ENCODE measurements around the gene IRAK1BP1.
"Not testable (repeated sequence)": the region's sequence is repeated elsewhere in the genome, so short reads cannot be mapped to it uniquely, and the experiment has no call there.

The IRAK1BP1 gene

GRCh38 chr6:78854546-78854945, 12.8 kb upstream of the IRAK1BP1 start:
- intact Hi-C loops (cut with micrococcal nuclease), result no loop called here

GRCh38 chr6:78858339-78858938, 8.9 kb upstream of the IRAK1BP1 start:
- H3K27ac Mint-ChIP-seq; H3K4me3 Mint-ChIP-seq; H3K4me1 Mint-ChIP-seq (ENCODE audit: low read depth); H3K36me3 Mint-ChIP-seq (ENCODE audit: low read depth); intact Hi-C loops (cut with micrococcal nuclease); H3K27me3 Mint-ChIP-seq: not testable (repeated sequence)
- H3K9me3 Mint-ChIP-seq, result peaks cover 11% of the 10 kb centered on the region

More at GRCh38 chr6:78854546-78854945, 12.8 kb upstream of the IRAK1BP1 start:
- Mint-ChIP-seq H3K27me3 (no peaks in the 10 kb centered on the region), H3K9me3 (peaks cover 11% of the 10 kb centered on the region), H3K4me1 (ENCODE audit: low read depth) (no peaks in the 10 kb centered on the region), H3K4me3 (no peak overlapping the region), H3K36me3 (ENCODE audit: low read depth) (no peaks in the 10 kb centered on the region), H3K27ac (no peak overlapping the region)

GRCh38 chr6:78861509-78861908, 5.8 kb upstream of the IRAK1BP1 start:
- no peak overlapping the region for H3K4me3 Mint-ChIP-seq
- H3K36me3 Mint-ChIP-seq (ENCODE audit: low read depth), result no peaks in the 10 kb centered on the region
- peaks cover 5% of the 10 kb centered on the region for H3K4me1 Mint-ChIP-seq (ENCODE audit: low read depth)
- no peak overlapping the region for H3K27ac Mint-ChIP-seq
- no peaks in the 10 kb centered on the region for H3K27me3 Mint-ChIP-seq
- peaks cover 11% of the 10 kb centered on the region for H3K9me3 Mint-ChIP-seq
- intact Hi-C loops (cut with micrococcal nuclease), result no loop called here

GRCh38 chr6:78863576-78863975, 3.8 kb upstream of the IRAK1BP1 start:
- Mint-ChIP-seq H3K4me3 (no peak overlapping the region), H3K9me3 (peaks cover 4% of the 10 kb centered on the region), H3K36me3 (ENCODE audit: low read depth) (peaks cover 9% of the 10 kb centered on the region), H3K4me1 (ENCODE audit: low read depth) (peaks cover 17% of the 10 kb centered on the region), H3K27ac (no peak overlapping the region), H3K27me3 (no peaks in the 10 kb centered on the region)
- intact Hi-C loops (cut with micrococcal nuclease), result no loop called here

GRCh38 chr6:78864957-78865356, 2.4 kb upstream of the IRAK1BP1 start:
- H3K36me3 Mint-ChIP-seq (ENCODE audit: low read depth), result peaks cover 9% of the 10 kb centered on the region
- H3K9me3 Mint-ChIP-seq, result no peaks in the 10 kb centered on the region
- intact Hi-C loops (cut with micrococcal nuclease), result no loop called here
- H3K27ac Mint-ChIP-seq, result no peak overlapping the region
- peaks cover 17% of the 10 kb centered on the region for H3K4me1 Mint-ChIP-seq (ENCODE audit: low read depth)
- no peak overlapping the region for H3K4me3 Mint-ChIP-seq
- no peaks in the 10 kb centered on the region for H3K27me3 Mint-ChIP-seq

- Mint-ChIP-seq H3K4me1 (ENCODE audit: low read depth) (peaks cover 11% of the 10 kb centered on the region), H3K27me3 (no peaks in the 10 kb centered on the region)
Measured at GRCh38 chr6:78867020-78867369, 356 bp upstream of the IRAK1BP1 start.

GRCh38 chr6:78868116-78868515, 765 bp downstream of the IRAK1BP1 start:
- intact Hi-C loops (cut with micrococcal nuclease), result no loop called here
- peak overlapping the region; percentile 89 for H3K4me3 Mint-ChIP-seq
- H3K27ac Mint-ChIP-seq, result peak overlapping the region; percentile 80
- no peaks in the 10 kb centered on the region for H3K27me3 Mint-ChIP-seq
- H3K36me3 Mint-ChIP-seq (ENCODE audit: low read depth), result peaks cover 9% of the 10 kb centered on the region
- no peaks in the 10 kb centered on the region for H3K9me3 Mint-ChIP-seq
- H3K4me1 Mint-ChIP-seq (ENCODE audit: low read depth), result peaks cover 11% of the 10 kb centered on the region

More at GRCh38 chr6:78867020-78867369, 356 bp upstream of the IRAK1BP1 start:
- peaks cover 9% of the 10 kb centered on the region for H3K36me3 Mint-ChIP-seq (ENCODE audit: low read depth)
- H3K27ac Mint-ChIP-seq, result peak overlapping the region; percentile 80
- H3K9me3 Mint-ChIP-seq, result no peaks in the 10 kb centered on the region
- peak overlapping the region; percentile 89 for H3K4me3 Mint-ChIP-seq
- intact Hi-C loops (cut with micrococcal nuclease), result no loop called here

GRCh38 chr6:78875505-78875904, 8.2 kb downstream of the IRAK1BP1 start:
- no peaks in the 10 kb centered on the region for H3K27me3 Mint-ChIP-seq
- peaks cover 17% of the 10 kb centered on the region for H3K9me3 Mint-ChIP-seq
- H3K36me3 Mint-ChIP-seq (ENCODE audit: low read depth), result no peaks in the 10 kb centered on the region
- H3K4me1 Mint-ChIP-seq (ENCODE audit: low read depth), result no peaks in the 10 kb centered on the region
- intact Hi-C loops (cut with micrococcal nuclease), result no loop called here
- no peak overlapping the region for H3K27ac Mint-ChIP-seq
- H3K4me3 Mint-ChIP-seq, result no peak overlapping the region

GRCh38 chr6:78883651-78884050, 16.3 kb downstream of the IRAK1BP1 start:
- peaks cover 4% of the 10 kb centered on the region for H3K9me3 Mint-ChIP-seq
- H3K4me3 Mint-ChIP-seq, result no peak overlapping the region
- H3K27me3 Mint-ChIP-seq, result no peaks in the 10 kb centered on the region
- H3K4me1 Mint-ChIP-seq (ENCODE audit: low read depth), result no peaks in the 10 kb centered on the region
- intact Hi-C loops (cut with micrococcal nuclease), result no loop called here
- no peaks in the 10 kb centered on the region for H3K36me3 Mint-ChIP-seq (ENCODE audit: low read depth)
- H3K27ac Mint-ChIP-seq, result no peak overlapping the region

GRCh38 chr6:78889901-78890300, 22.6 kb downstream of the IRAK1BP1 start:
- H3K9me3 Mint-ChIP-seq; H3K27me3 Mint-ChIP-seq; H3K4me3 Mint-ChIP-seq; intact Hi-C loops (cut with micrococcal nuclease); H3K4me1 Mint-ChIP-seq (ENCODE audit: low read depth); H3K27ac Mint-ChIP-seq; H3K36me3 Mint-ChIP-seq (ENCODE audit: low read depth): not testable (repeated sequence)

GRCh38 chr6:78896227-78896626, 28.9 kb downstream of the IRAK1BP1 start:
- Mint-ChIP-seq H3K9me3 (no peaks in the 10 kb centered on the region), H3K4me1 (ENCODE audit: low read depth) (no peaks in the 10 kb centered on the region), H3K36me3 (ENCODE audit: low read depth) (no peaks in the 10 kb centered on the region), H3K27ac (no peak overlapping the region), H3K4me3 (no peak overlapping the region), H3K27me3 (no peaks in the 10 kb centered on the region)
- intact Hi-C loops (cut with micrococcal nuclease), result no loop called here

- intact Hi-C loops (cut with micrococcal nuclease), result no loop called here
- Mint-ChIP-seq H3K27ac (no peak overlapping the region), H3K27me3 (peaks cover 21% of the 10 kb centered on the region), H3K4me1 (ENCODE audit: low read depth) (peaks cover 27% of the 10 kb centered on the region), H3K36me3 (ENCODE audit: low read depth) (peaks cover 4% of the 10 kb centered on the region), H3K4me3 (no peak overlapping the region), H3K9me3 (no peaks in the 10 kb centered on the region)
Measured at GRCh38 chr6:78908621-78909020, 41.3 kb downstream of the IRAK1BP1 start.

GRCh38 chr6:78909391-78909790, 42.0 kb downstream of the IRAK1BP1 start:
- H3K9me3 Mint-ChIP-seq, result no peaks in the 10 kb centered on the region
- no peak overlapping the region for H3K4me3 Mint-ChIP-seq
- peaks cover 4% of the 10 kb centered on the region for H3K36me3 Mint-ChIP-seq (ENCODE audit: low read depth)
- H3K27me3 Mint-ChIP-seq, result peaks cover 21% of the 10 kb centered on the region
- intact Hi-C loops (cut with micrococcal nuclease), result no loop called here
- H3K4me1 Mint-ChIP-seq (ENCODE audit: low read depth), result peaks cover 27% of the 10 kb centered on the region
- no peak overlapping the region for H3K27ac Mint-ChIP-seq

GRCh38 chr6:78910010-78910409, 42.7 kb downstream of the IRAK1BP1 start:
- Mint-ChIP-seq H3K27ac (peak overlapping the region; percentile 63), H3K9me3 (no peaks in the 10 kb centered on the region), H3K27me3 (peaks cover 21% of the 10 kb centered on the region), H3K4me3 (peak overlapping the region; percentile 80), H3K4me1 (ENCODE audit: low read depth) (peaks cover 27% of the 10 kb centered on the region), H3K36me3 (ENCODE audit: low read depth) (peaks cover 4% of the 10 kb centered on the region)
- intact Hi-C loops (cut with micrococcal nuclease), result no loop called here

- intact Hi-C loops (cut with micrococcal nuclease), result no loop called here
Measured at GRCh38 chr6:78910591-78911171, 43.3 kb downstream of the IRAK1BP1 start.

More at GRCh38 chr6:78910591-78911171, 43.3 kb downstream of the IRAK1BP1 start:
- H3K4me3 Mint-ChIP-seq, result peak overlapping the region; percentile 80
- peaks cover 27% of the 10 kb centered on the region for H3K4me1 Mint-ChIP-seq (ENCODE audit: low read depth)
- peaks cover 21% of the 10 kb centered on the region for H3K27me3 Mint-ChIP-seq
- H3K36me3 Mint-ChIP-seq (ENCODE audit: low read depth), result peaks cover 4% of the 10 kb centered on the region
- peak overlapping the region; percentile 63 for H3K27ac Mint-ChIP-seq
- no peaks in the 10 kb centered on the region for H3K9me3 Mint-ChIP-seq
